HG02981 (cell line): ENCODE results near the gene UBE2G2.

ENCODE experiments used
- ATAC-seq: cut with Tn5 transposase; IDR thresholded peaks from one replicate; pipeline ENCODE4 v1.9.1; 2021; ENCODE audit warnings: mild to moderate bottlenecking, moderate library complexity; ENCODE audit not compliant: unreplicated experiment

The UBE2G2 gene

DNA sequence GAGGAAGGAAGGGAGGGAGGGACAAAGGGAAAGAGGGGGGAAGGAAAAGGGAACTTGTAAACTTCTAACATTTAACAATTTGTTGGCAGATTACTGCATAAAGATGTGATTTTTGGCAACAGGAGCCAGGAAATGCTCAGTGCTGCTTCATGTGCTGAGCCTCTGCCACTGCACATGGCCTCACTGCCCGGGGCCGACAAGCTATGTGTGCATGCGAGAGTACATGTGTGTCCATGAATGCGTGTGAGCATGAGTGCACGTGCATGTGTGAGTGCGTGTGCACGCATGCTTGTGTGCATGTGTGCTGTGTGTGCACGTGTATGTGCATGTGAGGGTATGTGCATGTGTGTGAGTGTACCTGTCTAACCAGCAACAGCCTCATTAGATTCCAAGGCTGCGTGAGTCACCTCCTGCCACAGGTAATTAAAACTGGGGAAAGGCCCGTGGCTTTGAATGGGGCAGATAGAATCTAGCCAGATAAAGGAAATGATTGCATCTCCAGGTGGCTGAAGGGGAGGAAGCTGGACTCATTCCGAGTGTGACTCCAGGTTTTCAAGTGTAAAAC lies 48.9 kb downstream of the UBE2G2 start:
- no peak for ATAC-seq

DNA sequence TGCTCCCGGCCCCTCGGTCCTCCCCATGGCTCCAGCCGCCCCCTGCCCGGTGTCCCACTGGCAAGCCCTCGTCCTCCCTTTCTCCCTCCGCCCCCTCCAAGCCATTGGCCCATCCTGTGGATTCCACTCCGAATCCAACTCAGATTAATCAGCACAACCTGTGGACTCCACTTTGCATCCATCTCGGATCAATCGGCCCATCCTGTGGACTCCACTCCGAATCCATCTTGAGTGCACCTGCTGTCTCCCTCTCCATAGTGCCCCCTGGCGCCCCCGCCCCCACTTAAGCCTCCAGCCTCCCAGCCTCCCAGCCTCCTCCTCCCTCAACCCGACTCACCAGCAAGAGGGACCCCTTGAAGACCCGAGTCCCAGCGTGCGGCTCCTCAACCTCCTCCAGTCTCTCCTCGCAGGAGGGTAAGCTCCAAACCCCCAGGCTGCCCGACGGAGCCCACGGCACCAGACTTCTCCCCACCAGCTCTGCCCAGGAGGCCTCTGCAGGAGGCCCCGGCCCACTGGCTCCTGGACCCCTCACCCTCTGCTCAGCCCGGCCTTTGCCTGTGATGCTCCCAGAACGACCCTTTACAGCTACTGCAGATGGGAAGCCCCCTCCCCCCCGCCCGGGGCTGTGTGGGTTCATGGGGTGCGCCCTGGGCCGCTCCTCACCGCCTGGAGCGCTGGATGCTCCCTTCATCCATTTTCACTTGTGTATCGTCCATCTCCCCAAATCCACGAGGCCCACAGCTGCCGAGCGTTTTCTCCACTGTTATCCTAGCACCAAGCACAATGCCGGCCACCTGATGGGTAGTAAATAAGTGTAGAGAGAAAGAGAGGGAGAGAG lies 49.6 kb downstream of the UBE2G2 start:
- ATAC-seq = no peak

DNA sequence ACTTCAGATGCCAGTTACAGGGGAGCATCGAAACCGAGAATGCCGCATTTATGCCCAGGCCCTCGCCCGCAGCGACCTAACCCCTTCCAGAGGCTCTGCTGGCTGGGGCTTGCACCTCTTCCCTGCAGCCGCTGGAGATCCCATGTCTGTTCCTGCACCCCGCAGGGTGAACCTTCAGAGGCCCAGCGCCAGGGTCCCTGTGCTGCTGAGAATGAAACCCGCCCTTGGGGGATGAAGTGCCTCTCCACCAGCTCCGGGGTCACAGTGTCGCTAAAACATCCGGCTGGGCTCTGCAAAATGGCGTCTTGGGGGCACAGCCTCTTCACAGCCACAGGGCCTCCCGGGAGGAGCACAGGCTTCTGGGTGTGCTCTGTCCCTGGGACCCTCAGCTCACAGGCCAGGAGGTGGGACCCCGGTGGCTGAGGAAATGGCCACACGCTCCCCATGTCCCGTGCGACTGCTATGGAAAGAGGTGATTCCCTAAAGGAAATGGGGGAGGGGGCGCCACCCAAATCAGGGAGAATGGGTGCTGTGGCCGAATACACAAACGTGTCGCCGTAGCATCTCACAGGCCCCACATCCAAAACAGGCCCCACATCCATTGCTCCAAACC lies 50.3 kb downstream of the UBE2G2 start:
- ATAC-seq = no peak

DNA sequence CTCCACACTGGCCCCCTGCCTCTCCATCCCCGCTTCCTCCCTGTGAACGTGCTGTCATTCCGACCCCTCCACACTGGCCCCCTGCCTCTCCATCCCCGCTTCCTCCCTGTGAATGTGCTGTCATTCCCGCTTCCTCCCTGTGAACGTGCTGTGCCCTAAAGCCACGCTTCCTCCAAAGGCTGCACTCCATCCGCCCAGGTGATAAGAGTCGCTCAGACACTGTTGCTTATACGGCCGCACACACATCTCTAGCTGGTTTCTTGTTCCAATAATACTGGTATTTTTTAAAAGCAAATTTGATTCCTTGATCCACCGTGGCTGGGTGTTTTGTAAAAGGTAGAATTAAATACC lies 51.0 kb downstream of the UBE2G2 start:
- no peak for ATAC-seq

DNA sequence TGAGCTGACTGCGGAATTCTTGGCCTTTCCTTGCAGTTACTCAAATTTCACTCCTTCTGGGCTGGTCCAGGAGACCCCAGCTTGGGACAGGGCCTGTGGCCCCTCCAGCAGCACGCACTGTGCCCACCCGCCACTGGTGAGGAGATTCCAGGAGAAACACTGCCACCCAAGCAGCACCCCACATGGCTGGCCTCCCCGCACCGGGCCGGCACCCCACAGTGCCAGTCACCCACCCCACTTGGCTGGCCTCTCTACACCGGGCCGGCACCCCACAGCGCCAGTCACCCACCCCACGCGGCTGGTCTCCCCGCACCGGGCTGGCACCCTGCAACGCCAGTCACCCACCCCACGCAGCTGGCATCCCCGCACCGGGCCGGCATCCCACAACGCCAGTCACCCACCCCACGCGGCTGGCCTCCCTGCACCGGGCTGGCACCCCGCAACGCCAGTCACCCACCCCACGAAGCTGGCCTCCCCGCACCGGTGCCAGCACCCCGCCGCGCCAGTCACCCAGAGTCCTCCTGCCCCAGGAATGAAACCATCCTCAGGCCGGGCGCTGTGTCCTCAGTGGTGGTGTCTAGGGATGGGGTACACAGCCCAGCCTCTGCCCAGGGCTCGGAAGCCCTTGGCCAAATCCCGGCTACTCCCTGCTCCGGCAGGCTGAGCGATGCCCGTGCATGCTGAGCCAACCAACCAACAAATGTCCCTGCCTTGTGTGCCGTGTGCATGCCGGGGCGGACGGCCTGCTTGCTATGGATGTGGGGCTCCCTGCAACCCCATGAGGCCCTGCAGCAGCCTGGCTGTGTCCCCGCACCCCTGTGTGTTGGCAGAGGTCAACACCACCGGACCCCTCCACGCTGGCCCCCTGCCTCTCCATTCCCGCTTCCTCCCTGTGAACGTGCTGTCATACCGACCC lies 51.6 kb downstream of the UBE2G2 start:
- no peak for ATAC-seq

DNA sequence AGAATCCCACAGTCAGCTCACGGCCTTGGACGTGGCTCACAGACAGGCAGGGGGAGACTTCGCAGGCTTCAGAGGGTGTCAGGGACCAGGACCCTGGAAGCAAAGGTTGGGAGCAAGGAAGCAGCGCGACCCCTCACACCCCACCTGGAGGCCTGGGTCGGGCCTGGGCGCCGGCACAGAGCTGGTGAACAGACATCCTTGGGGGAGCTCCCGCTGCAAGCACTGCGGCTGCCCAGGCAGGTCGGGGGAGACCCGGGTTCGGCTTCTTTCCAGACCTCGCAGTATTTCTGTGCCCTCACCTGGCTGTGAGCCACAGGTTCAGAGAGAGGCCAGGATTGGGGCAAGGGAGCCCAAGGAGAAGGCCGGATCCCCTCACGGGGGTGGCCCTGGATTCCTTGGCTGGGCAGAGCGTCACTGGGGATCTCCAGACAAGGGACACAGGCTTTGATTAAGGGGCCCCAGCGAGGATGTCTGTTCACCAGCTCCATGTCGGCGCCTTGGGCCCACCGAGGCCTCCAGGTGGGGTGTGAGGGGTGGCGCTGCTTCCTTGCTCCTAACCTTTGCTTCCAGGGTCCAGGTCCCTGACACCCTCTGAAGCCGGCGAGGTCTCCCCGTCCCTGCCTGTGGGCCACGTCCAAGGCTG lies 52.4 kb downstream of the UBE2G2 start:
- no peak for ATAC-seq

DNA sequence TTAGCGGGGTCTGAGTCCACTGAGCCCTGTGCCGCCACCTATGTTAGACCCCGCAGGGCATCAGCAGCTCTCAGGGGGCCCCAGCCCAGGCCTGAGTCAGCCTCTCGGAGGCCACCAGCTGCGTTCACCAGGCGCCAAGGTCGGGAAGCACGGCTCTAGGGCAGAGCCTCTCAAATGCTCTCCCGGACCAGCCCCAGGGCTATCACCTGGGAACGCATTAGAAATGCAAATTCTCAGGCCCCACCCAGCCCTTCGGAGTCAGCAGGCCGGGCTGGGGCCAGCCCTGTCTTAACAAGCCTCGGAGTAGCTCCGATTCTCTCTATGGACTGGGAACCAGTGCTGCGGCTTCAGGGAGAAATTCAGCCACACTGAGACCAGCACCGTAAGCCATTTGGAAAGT lies 53.0 kb downstream of the UBE2G2 start:
- no peak for ATAC-seq

DNA sequence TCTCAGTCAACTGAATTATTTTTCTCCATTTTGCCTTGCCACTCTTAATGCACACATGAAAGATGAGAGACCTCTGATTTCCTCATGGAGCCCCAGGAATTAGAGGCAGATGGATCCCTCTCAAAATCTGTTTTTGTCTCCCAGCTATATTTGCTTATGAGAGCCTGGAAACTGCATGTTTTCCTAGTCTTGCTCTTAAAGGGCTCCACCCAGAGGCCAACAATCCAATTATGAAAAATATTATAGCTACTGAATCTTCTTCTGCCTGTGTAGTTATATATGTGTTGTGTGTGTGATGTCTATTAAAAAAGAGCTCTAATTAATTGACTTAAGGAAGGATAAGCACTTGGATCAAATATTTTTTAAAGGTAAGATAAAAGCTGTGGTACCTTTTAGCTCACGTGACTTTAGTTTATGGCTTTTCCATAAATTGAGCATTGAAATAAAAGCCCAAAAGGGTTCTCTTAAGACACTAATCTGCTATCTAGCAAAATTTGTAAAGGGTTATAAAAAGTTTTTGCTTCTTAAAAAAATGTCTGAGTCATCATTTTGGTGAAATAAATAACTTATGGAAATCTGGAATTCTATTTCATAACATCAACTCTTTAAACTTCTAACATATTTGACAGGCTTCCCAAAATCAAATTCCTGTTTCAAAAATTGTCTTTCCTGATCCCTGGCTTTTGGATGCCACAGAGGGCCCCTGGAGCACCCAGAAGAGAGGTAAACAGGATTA lies 59.0 kb downstream of the UBE2G2 start:
- ATAC-seq = no peak

DNA sequence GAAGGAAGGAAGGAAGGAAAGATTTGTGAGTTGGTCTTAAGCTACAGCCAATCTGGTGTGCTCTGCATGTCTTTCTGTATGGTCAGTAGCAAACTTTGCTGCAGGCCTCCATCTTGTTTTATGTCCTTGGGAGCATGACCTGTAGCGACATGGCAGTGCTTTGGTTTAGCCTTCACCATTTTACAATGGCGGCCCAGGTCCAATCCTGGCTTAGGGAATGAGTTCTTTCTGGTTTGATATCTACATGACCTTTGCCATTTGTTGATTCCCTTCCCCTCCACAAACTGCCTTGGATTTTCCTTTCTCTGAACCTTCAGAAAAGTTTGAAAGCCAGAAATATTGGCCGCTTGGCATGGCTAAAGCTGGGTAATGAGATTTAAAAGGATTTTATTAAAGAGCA lies 59.7 kb downstream of the UBE2G2 start:
- no peak for ATAC-seq

DNA sequence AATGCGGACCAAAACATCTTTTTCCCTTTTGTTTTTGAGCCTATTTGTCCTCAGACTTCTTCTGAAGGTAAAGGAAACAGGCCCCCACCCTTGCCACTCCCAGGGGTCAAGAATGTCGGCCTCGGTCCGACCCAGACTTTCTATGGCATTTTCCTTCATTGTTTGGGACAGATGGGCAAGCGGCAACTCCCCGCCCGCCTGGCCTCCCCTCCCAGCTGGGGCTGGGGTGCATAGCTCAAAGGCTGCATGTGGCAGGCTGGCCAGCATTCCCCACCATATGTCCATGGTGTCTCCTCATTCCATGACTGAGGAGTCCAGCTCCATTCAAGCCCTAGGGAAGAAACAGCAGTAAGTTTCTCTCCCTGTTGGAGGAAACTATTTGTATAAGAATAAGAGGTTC lies 60.9 kb downstream of the UBE2G2 start:
- no peak for ATAC-seq

DNA sequence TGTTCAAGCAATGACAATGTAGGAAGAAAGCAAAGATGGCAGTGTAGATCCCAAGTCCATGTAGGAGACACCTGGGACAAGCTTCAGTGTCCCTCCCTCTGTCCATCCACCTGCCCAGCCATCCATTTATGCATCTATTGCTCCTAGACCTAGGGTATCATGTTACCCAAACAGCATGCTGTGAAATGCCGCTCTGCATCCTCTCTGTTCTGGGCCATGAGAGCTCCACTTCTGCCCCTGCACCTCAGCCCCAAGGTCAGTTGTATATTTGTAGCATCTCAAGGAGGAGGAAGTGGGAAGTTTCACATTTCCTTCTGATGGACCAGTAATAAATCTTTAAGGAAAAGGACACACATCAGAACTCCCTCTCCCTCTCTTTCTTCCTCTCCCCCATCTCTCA lies 62.3 kb downstream of the UBE2G2 start:
- no peak for ATAC-seq

DNA sequence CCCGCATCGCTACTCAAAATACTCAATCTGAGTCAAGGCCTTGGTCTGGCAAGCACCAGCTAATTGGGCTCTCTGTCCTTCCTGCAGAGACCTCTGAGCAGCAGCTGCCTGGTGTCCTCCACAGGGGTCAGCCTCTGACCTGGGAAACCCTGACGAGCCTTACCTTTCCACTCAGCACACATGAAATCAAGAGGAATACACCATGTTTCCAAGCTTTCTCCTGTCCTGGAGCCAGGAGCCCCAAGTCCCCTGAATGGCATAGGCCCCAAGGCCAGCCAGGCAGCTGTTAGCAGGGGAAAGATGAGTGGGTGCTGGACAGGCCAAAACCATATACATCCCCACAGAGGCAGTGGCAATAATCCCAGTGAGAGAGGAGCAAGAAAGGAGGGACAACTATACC lies 63.0 kb downstream of the UBE2G2 start:
- no peak for ATAC-seq

DNA sequence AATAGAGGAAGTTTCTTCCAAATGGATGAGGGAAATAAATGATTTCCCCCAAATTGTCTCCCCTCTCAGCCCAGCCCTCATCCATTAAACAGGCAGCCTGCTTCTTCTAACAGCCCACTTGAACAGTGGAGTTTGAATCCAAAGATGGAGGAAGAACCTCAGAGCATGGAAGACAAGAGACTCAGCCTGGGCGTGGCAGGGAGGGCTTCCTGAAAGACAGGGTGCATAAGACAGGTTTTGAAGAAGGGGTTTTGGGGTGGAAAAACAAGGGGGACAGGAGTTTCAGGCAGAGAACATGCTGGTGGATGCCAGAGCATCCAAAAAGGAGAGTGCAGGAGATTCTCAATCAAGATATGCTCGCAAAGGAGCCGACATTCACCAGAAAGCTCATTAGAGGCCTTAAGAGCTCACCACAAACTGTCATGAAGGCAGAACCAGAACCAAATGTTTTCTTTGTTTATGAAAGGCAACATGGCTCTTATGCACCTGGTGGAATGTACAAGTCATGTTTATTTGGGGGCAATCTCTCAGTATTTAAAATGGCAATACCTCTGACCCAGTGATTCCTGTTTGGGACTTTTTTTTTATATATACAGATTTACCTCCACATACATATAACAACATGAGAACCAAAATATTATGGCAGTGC lies 63.8 kb downstream of the UBE2G2 start:
- ATAC-seq = no peak

DNA sequence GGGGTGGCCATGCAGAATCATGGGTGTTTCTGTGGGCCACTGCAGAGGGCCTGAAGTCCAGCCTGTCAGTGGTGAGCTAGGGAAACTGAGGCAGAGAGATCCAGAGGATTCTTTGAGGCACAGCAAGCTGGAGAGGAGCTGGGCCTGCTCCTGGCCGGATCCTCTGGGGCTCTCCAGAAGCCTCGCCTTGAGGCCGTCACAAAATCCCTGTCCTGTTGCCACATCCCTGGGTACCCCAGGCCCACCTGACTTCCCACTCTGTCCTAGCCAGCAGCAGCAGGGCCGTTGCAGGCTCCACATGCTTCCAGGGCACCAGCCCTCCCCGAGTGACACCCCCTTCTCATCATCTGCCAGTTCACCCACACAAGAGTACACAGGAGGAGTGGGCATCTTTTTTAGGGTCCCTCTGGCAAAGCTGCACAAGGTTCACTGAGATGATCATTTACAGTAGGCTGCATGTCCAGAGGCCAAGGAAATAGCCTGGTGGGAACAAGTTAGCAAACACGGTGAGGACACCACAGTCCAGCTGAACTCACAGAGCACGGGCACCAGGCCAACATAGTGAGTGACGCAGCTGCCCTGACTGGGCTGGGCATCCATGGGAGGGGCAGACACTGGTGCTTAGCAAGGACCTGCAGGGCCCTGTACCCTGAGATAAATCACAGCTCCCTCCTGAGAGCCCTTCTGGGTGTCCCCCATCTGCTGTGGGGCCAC lies 65.2 kb downstream of the UBE2G2 start:
- no peak for ATAC-seq

DNA sequence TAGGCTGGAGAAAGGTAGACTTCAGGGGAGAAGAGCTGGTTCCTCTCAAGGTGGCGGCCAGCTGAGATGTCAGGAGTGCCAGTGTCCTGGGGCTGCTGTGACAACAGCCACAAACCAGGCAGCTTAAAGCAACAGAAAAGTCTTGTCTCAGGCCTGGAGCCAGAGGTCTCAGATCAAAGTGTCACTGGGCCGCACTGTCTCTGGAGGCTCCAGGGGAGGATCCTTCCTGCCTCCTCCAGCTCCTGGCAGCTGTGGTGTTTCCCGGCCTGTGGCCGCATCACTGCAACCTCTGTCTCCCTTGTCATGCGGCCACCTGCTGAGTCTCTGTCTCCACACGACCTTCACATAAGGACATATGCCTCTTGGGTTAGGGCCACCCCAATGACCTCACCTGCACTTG lies 65.8 kb downstream of the UBE2G2 start:
- ATAC-seq = no peak

DNA sequence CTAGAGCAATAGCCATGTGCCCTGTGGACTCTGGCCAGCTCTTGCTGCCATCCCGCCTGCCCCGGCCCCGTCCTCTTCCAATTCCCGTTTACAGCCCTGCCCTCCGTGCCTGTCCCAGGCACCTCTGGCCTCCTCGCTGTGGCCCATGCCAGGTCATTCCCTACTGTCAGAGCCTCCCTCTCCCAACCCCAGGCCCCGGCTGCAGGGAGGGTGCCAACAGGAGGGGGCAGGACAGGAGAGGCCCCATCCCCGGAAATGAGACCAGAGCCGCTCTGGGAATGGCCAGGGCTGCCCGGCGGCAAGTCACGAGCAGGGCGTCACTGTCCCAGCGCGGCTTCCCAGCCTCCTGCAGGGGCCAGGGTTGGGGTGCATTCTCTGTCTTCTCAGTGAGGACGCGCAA lies 66.8 kb downstream of the UBE2G2 start:
- no peak for ATAC-seq

DNA sequence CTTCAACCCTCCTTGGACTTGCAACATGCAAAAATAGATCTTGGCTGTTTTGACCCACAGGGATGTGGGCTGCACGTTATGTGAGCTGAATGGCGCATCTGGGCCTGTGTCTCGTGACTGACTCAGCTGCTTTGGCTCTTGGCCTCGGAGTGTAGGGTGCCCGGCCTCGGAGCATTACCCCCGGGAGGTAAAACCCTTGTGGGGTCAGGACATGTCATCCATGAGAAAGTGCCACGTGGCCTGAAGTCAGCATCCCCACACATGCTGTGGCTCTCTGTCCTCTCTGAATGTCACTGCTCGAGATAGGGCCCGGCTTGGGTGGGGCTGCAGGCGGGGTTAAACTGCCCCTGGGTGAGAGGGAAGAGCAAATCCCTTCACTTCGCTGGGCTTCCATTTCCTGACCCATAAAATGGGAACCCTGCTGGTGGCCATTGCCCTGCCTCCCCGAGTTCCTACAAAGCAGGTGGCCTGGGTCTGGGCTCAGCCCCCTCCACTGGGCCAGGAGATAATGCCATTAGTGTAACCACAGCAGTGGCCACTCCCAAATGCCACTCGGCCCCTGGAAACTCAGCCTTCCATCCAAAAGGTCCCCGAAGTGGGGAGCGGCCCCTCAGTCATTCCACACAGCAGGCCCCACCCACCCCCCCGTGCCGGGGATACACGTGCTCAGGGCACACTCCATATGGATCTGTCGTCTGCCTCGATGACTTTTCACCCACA lies 67.4 kb downstream of the UBE2G2 start:
- no peak for ATAC-seq

DNA sequence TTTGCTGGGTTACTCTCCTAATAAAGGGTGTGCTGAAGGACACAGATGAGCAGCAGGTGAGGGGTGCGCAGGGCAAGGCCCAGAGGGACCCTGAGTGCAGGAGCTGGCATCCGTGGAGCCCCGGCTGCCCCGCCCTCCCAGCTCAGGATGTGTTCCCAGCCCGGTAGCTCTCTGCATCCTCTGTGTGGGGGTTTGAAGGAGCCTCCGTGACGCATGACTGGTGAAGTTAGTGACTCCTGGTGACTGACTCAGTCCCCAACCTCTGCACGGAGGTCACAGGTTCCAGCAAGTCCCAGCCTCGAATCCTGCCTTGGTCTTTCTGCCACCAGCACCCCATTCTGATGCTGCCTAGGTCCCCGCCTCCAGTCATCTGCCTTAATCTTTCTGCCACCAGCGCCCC lies 68.7 kb downstream of the UBE2G2 start:
- no peak for ATAC-seq
